Loucy (cell line): ENCODE data around the gene BMP8B.

ENCODE experiments used
- H2AFZ ChIP-seq: fragments of 200-600 bp; sonication (generic); 2 replicates; pipeline ENCODE4 v1.6.0; 2016; ENCODE audit warnings: antibody characterized with exemption, mild to moderate bottlenecking, low read length, moderate library complexity
- H3F3A ChIP-seq: fragments of 200-600 bp; 2 replicates; pipeline ENCODE4 v1.6.0; 2016; ENCODE audit warnings: antibody characterized with exemption, low read depth, mild to moderate bottlenecking
- H3K27me3 ChIP-seq: fragments of 200-600 bp; sonication (generic); 2 replicates; pipeline ENCODE4 v1.6.1; 2014; ENCODE audit warnings: low read length, mild to moderate bottlenecking; ENCODE audit not compliant: insufficient read depth, poor library complexity, severe bottlenecking
- H3K36me3 ChIP-seq: fragments of 200-600 bp; sonication (generic); 2 replicates; pipeline ENCODE4 v1.6.1; 2016; ENCODE audit warnings: low read length; ENCODE audit not compliant: insufficient read depth
- H3K4me1 ChIP-seq: fragments of 200-600 bp; sonication (generic); 2 replicates; pipeline ENCODE4 v1.5.1; 2014; ENCODE audit warnings: low read length, mild to moderate bottlenecking; ENCODE audit not compliant: insufficient read depth, poor library complexity, severe bottlenecking
- H3K4me2 ChIP-seq: fragments of 200-600 bp; sonication (generic); 2 replicates; pipeline ENCODE4 v1.6.0; 2014; ENCODE audit warnings: antibody characterized with exemption, low read length, low read depth, mild to moderate bottlenecking; ENCODE audit not compliant: poor library complexity, severe bottlenecking
- H3K4me3 ChIP-seq: fragments of 200-600 bp; sonication (generic); 2 replicates; pipeline ENCODE4 v1.5.1; 2014; ENCODE audit warnings: low read length, mild to moderate bottlenecking, mixed read lengths; ENCODE audit not compliant: poor library complexity, severe bottlenecking
- H3K79me2 ChIP-seq: fragments of 200-600 bp; sonication (generic); 2 replicates; pipeline ENCODE4 v1.6.1; 2014; ENCODE audit warnings: low read length; ENCODE audit not compliant: insufficient read depth
- H3K9ac ChIP-seq: fragments of 200-600 bp; sonication (generic); 2 replicates; pipeline ENCODE4 v1.6.0; 2014; ENCODE audit warnings: mild to moderate bottlenecking, low read depth, low read length, moderate library complexity; ENCODE audit not compliant: poor library complexity, severe bottlenecking
- H3K9me2 ChIP-seq: fragments of 200-600 bp; sonication (generic); replicated peaks from 2 replicates; pipeline ENCODE4 v1.6.1; 2016; ENCODE audit warnings: low read depth, low read length, mixed read lengths
- H3K9me3 ChIP-seq: fragments of 200-600 bp; sonication (generic); 2 replicates; pipeline ENCODE4 v1.6.1; 2014; ENCODE audit warnings: mild to moderate bottlenecking, antibody characterized with exemption, low read length, low read depth; ENCODE audit not compliant: insufficient read depth
- H4K20me1 ChIP-seq: fragments of 200-600 bp; sonication (generic); 2 replicates; pipeline ENCODE4 v1.6.0; 2014; ENCODE audit warnings: antibody characterized with exemption, low read length, mild to moderate bottlenecking; ENCODE audit not compliant: insufficient read depth, poor library complexity, severe bottlenecking
- EZH2phosphoT487 ChIP-seq: fragments of 200-600 bp; IDR thresholded peaks from 2 replicates; pipeline ENCODE4 v1.6.1; 2018; ENCODE audit warnings: antibody characterized with exemption, mild to moderate bottlenecking, moderate library complexity, borderline replicate concordance
- TF ChIP-seq, protein P1 (sequence below): fragments of 200-600 bp; sonication (generic); conservative IDR thresholded peaks from 2 replicates; pipeline ENCODE4 v1.5.1; 2014; ENCODE audit warnings: mild to moderate bottlenecking, antibody characterized with exemption, low read length

BMP8B gene

GRCh38 chr1:39808784-39809517 is 20.3 kb upstream of the BMP8B start:
- H2AFZ ChIP-seq, result no peak overlapping the region
- H3K9ac ChIP-seq, result no peak overlapping the region
- no peaks in the 10 kb centered on the region for H4K20me1 ChIP-seq
- TF ChIP-seq, protein P1, sequence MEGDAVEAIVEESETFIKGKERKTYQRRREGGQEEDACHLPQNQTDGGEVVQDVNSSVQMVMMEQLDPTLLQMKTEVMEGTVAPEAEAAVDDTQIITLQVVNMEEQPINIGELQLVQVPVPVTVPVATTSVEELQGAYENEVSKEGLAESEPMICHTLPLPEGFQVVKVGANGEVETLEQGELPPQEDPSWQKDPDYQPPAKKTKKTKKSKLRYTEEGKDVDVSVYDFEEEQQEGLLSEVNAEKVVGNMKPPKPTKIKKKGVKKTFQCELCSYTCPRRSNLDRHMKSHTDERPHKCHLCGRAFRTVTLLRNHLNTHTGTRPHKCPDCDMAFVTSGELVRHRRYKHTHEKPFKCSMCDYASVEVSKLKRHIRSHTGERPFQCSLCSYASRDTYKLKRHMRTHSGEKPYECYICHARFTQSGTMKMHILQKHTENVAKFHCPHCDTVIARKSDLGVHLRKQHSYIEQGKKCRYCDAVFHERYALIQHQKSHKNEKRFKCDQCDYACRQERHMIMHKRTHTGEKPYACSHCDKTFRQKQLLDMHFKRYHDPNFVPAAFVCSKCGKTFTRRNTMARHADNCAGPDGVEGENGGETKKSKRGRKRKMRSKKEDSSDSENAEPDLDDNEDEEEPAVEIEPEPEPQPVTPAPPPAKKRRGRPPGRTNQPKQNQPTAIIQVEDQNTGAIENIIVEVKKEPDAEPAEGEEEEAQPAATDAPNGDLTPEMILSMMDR, result no peak
- no peak for TF ChIP-seq EZH2phosphoT487
- no peaks in the 10 kb centered on the region for H3K9me2 ChIP-seq
- H3K4me3 ChIP-seq, result no peak overlapping the region
- no peaks in the 10 kb centered on the region for H3K36me3 ChIP-seq
- H3K27me3 ChIP-seq, result no peaks in the 10 kb centered on the region
- H3K4me2 ChIP-seq, result no peak overlapping the region
- H3K9me3 ChIP-seq, result no peaks in the 10 kb centered on the region
- no peaks in the 10 kb centered on the region for H3F3A ChIP-seq
- H3K4me1 ChIP-seq, result no peaks in the 10 kb centered on the region
- H3K79me2 ChIP-seq, result no peaks in the 10 kb centered on the region

- Histone ChIP-seq H3K27me3 (no peaks in the 10 kb centered on the region), H3K9me2 (no peaks in the 10 kb centered on the region), H3K4me3 (no peak overlapping the region), H3K4me2 (no peak overlapping the region), H2AFZ (no peak overlapping the region), H3K9me3 (no peaks in the 10 kb centered on the region), H3K9ac (no peak overlapping the region), H3K36me3 (no peaks in the 10 kb centered on the region), H3F3A (no peaks in the 10 kb centered on the region), H3K4me1 (no peaks in the 10 kb centered on the region), H4K20me1 (no peaks in the 10 kb centered on the region), H3K79me2 (no peaks in the 10 kb centered on the region)
- TF ChIP-seq EZH2phosphoT487, result no peak
- TF ChIP-seq, protein P1, result no peak
These were observed 16.7 kb upstream of the BMP8B start for GRCh38 chr1:39805385-39805784.

DNA sequence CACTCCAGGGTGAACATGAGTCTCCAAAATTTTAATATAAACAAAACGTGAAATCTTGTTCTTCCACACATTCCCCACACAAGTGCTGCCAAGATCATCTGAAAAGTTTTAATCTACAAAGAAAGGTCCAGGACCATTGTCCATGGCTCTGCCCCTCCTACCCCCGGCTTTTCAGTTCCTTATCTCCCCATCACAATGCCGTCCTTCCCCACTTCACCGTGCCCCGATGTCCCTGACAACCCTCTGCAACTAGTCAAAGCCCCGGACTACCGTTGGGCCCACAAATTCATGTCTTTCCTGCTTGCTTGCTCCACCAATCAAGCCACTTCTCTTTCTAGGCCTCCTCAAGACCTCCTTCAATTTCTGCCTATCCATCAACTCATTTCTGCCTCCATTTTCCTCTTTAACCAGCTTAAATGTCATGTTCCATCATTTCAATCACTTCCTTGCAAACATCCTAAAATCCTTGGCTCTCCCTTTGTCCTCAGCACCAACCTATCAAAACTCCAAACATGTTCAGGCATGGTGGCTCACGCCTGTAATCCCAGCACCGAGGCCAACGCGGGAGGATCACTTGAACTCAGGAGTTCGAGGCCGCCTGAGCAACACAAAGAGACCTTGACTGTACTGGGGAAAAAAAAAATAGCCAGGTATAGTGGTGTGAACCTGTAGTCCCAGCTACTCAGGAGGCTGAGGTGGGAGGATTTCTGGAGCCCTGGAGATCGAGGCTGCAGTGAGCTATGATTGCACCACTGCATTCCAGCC is 14.0 kb upstream of the BMP8B start:
- Histone ChIP-seq H3K36me3 (no peaks in the 10 kb centered on the region), H3K4me1 (no peaks in the 10 kb centered on the region), H2AFZ (no peak overlapping the region), H3K4me3 (no peak overlapping the region), H3K9me3 (no peaks in the 10 kb centered on the region), H3K9ac (no peak overlapping the region), H3F3A (no peaks in the 10 kb centered on the region), H3K4me2 (no peak overlapping the region), H3K79me2 (no peaks in the 10 kb centered on the region), H3K27me3 (no peaks in the 10 kb centered on the region), H4K20me1 (no peaks in the 10 kb centered on the region), H3K9me2 (no peaks in the 10 kb centered on the region)
- TF ChIP-seq EZH2phosphoT487, result no peak
- TF ChIP-seq, protein P1, result no peak
